ENCODE results near the gene PRSS27. TPM values are rescaled to one million over a fixed set of nuclear protein-coding genes. Genes with fewer than 3 reads are reported as not detected.

The PRSS27 gene
- total RNA-seq, 1 donor from 2014 or later: 1.4 TPM

DNA sequence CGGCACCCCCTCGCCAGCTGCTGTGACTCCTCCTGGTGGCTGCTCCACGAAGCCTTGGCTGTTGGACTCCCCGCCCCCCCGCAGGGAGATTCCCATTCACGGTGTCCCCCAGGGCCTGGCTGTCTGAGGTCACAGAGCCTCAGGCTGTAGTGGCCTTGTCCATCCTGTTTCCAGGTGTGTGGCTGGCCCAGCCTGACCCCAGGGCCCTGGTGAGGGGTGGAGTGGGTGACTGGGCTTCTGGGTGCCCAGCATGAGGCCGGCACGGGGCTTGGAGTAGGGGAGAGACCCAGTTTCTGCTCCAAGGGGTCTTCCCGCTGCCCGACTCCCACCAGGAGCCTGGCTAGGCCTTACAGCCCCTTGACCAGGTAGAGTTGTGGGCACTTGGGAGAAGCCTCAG is 10.4 kb downstream of the PRSS27 start:
- no peak for DNase-seq (ENCODE audit: low spot score)

DNA sequence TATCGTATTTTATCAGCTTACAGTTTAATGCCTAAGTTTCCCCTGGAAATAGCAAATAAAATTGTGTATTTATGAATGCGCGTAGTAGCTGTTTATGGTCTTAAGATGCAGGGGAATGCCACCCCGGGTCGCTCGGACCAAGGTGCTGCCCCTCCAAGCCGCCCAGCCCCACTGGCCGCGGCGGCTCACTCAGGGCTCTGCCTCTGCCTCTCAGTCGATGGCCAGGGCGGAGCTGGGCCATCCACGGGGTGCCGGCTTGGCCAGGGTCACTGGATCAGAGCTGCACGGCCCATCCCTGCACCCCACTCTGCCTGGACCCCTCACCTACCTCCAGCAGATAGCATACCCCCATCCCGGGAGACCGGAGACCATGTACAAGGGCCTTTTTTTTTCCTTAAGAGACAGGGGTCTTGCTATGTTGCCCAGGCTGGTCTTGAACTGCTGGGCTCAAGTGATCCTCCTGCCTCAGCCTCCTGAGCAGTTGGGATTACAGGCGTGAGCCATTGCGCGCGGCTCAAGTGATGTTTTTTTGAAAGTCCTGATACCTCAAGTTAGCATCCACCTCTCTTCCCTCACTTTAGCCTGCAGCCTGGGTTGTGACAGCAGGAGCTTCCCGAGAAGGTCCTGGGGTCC is 11.0 kb downstream of the PRSS27 start:
- no peak for DNase-seq (ENCODE audit: low spot score)

GRCh38 chr16:2708290-2708639 is 11.8 kb downstream of the PRSS27 start:
- DNase-seq (ENCODE audit: low spot score): no peak

DNA sequence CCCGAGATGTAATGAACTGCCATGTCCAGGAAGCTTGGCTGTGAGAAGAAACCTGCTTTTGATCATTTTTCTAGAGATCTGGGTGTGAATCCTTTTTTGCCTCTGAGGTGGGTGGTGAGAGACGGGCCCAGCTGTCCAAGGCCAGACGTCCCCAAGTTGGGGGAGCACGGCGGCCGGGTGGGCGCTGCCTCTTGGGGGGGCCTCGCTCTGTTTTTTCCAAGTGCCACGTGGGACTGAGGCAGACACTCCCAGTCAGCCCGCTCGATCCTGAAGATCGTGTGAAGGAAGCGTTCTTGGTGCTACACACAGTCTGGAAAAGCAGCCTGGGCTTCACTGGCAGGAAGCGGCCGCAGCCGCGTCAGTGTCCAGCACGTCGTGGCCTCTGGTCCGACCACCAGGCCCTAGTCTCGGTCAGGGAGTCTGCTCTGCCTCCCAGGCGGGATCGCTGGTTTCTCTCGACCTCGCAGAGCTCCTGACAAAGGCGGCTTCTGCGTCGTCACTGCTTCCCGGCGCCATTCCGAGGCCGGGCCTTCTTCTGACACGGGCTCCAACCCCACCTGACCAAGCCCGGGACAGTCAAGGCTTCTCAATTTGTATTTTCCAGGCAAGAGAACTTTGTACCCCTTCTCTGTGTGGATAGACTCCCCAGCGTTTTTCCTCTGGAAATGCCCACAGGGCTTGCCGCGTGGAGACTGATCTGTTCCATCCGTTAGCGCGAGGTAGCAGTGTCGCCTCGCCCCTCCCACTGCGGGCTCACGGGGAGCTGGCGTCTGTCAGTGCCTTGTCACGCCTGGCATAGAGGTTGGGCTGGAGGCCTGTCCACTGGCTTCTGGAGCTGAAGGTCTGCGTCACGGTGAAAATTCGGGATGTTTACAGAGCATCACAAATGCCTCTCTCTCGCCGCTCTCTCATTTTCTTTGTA is 12.4 kb downstream of the PRSS27 start:
- DNase-seq (ENCODE audit: low spot score): no peak

- DNase-seq (ENCODE audit: low spot score): no peak
Observed at GRCh38 chr16:2706611-2707311, 13.3 kb downstream of the PRSS27 start.

DNA sequence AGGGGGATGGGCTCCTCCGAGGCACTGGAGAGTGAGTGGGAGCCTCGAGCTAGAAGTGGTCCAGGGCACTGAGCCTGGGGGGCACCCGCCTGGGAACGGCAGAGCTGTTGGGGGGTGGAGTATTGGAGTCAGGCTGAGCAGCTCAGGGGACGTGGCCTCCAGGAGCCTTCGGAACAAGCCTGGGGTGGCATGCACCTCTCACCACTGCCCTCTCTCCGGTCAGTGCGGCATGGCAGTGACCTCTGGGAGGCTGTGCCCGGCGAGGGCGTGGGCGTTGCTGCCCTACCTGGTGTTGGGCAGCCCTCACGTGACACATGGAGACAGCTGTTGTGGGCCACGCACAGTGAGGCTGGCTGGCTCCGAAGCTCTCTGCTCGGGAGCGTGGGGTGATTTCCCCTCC is 13.9 kb downstream of the PRSS27 start:
- no peak for DNase-seq (ENCODE audit: low spot score)

DNA sequence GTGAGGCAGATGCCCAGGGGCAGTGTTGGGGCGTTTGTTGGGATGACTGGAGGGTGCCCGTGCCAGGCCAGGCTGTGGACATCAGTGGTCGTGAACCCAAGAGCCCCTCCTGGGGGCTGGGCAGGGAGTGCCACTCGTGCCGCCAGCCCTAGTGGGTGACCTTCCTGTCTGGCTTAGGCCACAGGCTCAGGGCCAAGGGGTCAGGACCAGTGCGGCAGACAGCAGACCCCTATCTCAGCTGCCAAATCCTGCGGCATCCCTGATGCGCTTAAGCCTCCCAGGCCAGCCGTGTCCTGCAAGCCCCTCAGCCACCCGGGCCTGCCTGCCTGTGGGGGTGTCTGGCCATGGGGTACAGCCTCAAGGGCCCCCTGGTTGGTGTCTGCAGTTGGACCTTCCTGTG is 14.7 kb downstream of the PRSS27 start:
- DNase-seq (ENCODE audit: low spot score): no peak

GRCh38 chr16:2704983-2705275 is 15.1 kb downstream of the PRSS27 start:
- DNase-seq (ENCODE audit: low spot score): no peak

- no peak for DNase-seq (ENCODE audit: low spot score)
Observed at GRCh38 chr16:2704166-2704982, 15.7 kb downstream of the PRSS27 start.

- DNase-seq (ENCODE audit: low spot score): no peak
Observed at GRCh38 chr16:2702871-2703745, 16.9 kb downstream of the PRSS27 start.

DNA sequence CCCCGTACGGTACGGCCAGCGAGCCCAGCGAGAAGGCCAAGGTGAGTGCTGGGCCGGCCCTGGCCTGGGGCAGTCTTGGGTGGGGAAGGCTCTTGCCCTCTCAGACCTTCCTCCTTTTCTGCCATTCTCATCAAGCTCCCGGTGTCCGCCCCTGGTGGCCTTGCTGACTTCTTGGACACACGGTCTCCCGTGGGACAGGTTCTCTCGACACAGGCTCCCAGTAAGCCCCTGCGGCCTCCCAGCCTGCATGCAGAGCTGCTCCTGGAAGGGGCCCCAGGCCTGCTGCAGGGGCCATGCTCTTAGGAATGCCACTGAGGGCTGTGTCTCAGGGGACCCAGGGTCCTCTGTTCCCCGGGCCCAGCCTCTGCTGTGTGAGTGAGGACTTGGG is 17.6 kb downstream of the PRSS27 start:
- DNase-seq (ENCODE audit: low spot score): no peak

DNA sequence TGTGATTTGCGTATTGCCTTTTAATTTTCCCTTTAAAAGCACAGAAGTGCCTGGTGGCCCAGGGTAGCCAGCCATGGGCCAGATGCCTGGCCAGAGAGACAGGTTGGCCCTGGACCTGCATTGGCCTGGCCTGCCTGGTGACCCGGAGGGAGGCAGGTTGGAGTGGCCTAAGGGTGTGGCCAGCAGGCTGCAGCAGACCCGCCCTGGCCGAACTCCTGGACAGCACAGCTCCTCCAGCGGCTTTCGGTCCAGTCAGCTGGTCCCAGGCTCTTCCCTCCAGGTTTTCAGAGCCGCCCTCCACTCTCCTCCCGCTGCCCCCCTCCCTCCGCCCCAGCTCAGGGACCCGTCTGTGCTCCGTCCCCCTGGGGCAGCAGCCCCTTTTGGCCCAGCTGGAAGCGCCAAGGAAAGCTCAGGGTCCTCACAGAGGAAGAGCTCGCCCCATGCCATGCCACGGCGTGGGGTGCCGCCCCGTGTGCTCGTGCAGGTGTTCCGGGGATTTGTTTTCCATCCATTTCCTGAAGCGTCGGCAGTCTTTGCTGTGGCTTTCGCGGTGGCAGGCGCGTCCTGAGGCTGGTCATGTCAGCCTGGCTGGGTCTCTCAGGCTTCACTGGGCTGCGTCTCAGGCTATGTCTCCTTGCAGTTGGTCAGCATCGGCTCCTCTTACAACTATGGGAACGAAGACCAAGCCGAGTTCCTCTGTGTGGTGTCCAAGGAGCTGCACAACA is 18.1 kb downstream of the PRSS27 start:
- DNase-seq (ENCODE audit: low spot score): no peak

DNA sequence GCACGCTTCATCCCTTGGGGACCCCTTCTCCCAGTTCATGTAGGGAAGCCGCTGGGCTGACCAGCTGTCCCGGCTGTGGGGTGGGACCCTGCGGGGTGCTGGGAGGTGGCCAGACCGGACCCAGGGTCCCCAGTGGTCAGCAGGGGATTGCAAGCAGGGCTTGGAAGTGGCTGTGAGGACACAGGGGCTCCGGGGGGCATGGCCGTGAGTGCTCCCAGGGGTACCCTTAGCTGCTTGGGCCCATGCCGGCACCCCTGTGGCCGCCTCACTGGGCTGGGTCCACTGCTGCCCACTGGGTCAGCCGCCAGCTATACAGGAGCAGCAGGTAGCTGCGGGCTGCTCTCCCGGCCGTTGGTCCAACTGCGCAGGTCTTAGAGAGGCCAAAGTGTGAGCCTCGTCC is 18.8 kb downstream of the PRSS27 start:
- DNase-seq (ENCODE audit: low spot score): no peak

- DNase-seq (ENCODE audit: low spot score): no peak
Observed at GRCh38 chr16:2700786-2701185, 19.2 kb downstream of the PRSS27 start.

DNA sequence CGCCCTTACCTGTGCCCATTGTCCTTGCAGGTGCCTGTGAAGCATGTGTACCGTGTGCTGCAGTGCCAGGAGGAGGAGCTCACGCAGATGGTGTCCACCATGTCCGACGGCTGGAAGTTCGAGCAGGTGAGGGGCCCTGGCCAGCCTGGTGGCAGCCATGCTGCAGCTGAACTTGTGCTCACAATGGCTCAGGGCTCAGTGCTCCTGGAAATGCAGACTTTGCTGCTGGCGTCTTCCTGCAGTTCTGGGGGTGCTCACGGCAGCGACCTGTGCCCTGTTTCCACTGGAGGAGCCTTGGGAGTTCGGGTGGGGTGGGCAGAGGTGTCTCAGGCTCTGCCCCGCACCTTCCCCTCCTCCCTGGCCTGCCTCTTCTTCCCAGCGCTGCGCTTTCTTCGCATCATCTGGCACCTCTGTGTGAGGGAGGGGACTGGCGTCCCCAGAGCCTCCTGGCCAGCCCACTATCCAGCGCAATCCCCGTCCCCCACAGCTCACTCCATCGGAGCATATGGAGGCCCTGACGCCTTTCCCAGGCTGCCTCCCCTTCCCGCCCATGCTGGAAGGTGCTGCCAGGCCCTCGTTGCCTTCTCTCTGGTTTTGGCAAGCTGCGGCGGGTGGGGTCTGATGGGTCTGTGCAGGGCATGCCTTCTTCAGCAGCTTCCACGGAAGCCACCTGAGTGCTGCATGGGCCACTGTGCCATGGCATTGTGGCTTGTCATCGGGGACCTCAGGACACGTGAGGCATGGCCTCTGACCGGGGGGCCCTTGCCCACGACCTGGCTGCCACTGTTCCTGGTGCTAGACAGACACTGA is 20.0 kb downstream of the PRSS27 start:
- no peak for DNase-seq (ENCODE audit: low spot score)

- DNase-seq (ENCODE audit: low spot score): no peak
Observed at GRCh38 chr16:2698965-2699750, 20.9 kb downstream of the PRSS27 start.

GRCh38 chr16:2698103-2698870 is 21.7 kb downstream of the PRSS27 start:
- DNase-seq (ENCODE audit: low spot score): no peak
